Measurements from ENCODE around the gene DGAT2L6. TPM values are rescaled to one million over a fixed set of nuclear protein-coding genes. Genes with fewer than 3 reads are reported as not detected.
"Not testable (repeated sequence)": the region's sequence is repeated elsewhere in the genome, so short reads cannot be mapped to it uniquely, and the experiment has no call there.

The DGAT2L6 gene
- total and polyA plus RNA-seq, 4 donors = not detected

- no peak overlapping the region for H3K9ac ChIP-seq (ENCODE audit: low read depth in 1 of 2, low read length in 2 of 2)
- H3K36me3 ChIP-seq (ENCODE audit: control insufficient read depth in 4 of 4, insufficient read depth in 3 of 4, low read depth in 1 of 4, low read length in 3 of 4) = no peaks in the 10 kb centered on the region
- H3K27me3 ChIP-seq (ENCODE audit: control insufficient read depth in 4 of 4, insufficient read depth in 4 of 4, low read length in 3 of 4) = no peaks in the 10 kb centered on the region
- H3K27ac ChIP-seq (ENCODE audit: low read depth in 1 of 2, low read length in 2 of 2) = no peak overlapping the region
- WGBS = 87% methylated on average over 5 of the region's 5 CpGs
- no peak for DNase-seq (ENCODE audit: low spot score)
- TF ChIP-seq EGR1 (IDR thresholded peaks at IDR 0.05; ENCODE audit: low read depth in 2 of 2) (no peak), JUND (IDR thresholded peaks at IDR 0.05) (no peak), TAF1 (conservative IDR thresholded peaks at IDR 0.05) (no peak), RXRA (IDR thresholded peaks at IDR 0.05) (no peak), GABPA (IDR thresholded peaks at IDR 0.05 in 1 of 2, conservative IDR thresholded peaks at IDR 0.05 in 1 of 2) (no peak), HNF4G (IDR thresholded peaks at IDR 0.05) (no peak), NR2F2 (IDR thresholded peaks at IDR 0.05) (no peak), FOXA2 (IDR thresholded peaks at IDR 0.05) (no peak), RAD21 (IDR thresholded peaks at IDR 0.05) (no peak), FOXA1 (IDR thresholded peaks at IDR 0.05) (no peak), HNF4A (conservative IDR thresholded peaks at IDR 0.05) (no peak), SP1 (IDR thresholded peaks at IDR 0.05) (no peak)
- TF ChIP-seq, protein P1, sequence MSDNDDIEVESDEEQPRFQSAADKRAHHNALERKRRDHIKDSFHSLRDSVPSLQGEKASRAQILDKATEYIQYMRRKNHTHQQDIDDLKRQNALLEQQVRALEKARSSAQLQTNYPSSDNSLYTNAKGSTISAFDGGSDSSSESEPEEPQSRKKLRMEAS (IDR thresholded peaks at IDR 0.05) = no peak
- TF ChIP-seq, protein P2, sequence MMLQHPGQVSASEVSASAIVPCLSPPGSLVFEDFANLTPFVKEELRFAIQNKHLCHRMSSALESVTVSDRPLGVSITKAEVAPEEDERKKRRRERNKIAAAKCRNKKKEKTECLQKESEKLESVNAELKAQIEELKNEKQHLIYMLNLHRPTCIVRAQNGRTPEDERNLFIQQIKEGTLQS (IDR thresholded peaks at IDR 0.05) = no peak
- TF ChIP-seq, protein P3, sequence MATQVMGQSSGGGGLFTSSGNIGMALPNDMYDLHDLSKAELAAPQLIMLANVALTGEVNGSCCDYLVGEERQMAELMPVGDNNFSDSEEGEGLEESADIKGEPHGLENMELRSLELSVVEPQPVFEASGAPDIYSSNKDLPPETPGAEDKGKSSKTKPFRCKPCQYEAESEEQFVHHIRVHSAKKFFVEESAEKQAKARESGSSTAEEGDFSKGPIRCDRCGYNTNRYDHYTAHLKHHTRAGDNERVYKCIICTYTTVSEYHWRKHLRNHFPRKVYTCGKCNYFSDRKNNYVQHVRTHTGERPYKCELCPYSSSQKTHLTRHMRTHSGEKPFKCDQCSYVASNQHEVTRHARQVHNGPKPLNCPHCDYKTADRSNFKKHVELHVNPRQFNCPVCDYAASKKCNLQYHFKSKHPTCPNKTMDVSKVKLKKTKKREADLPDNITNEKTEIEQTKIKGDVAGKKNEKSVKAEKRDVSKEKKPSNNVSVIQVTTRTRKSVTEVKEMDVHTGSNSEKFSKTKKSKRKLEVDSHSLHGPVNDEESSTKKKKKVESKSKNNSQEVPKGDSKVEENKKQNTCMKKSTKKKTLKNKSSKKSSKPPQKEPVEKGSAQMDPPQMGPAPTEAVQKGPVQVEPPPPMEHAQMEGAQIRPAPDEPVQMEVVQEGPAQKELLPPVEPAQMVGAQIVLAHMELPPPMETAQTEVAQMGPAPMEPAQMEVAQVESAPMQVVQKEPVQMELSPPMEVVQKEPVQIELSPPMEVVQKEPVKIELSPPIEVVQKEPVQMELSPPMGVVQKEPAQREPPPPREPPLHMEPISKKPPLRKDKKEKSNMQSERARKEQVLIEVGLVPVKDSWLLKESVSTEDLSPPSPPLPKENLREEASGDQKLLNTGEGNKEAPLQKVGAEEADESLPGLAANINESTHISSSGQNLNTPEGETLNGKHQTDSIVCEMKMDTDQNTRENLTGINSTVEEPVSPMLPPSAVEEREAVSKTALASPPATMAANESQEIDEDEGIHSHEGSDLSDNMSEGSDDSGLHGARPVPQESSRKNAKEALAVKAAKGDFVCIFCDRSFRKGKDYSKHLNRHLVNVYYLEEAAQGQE (IDR thresholded peaks at IDR 0.05) = no peak
- H3K4me3 ChIP-seq (ENCODE audit: low read depth in 1 of 3, low read length in 3 of 3) = no peak overlapping the region
- no peaks in the 10 kb centered on the region for H3K4me1 ChIP-seq (ENCODE audit: control insufficient read depth in 4 of 4, insufficient read depth in 4 of 4, low read length in 3 of 4)
- no peaks in the 10 kb centered on the region for H3K9me3 ChIP-seq (ENCODE audit: control insufficient read depth in 4 of 4, low read length in 3 of 4)
Observed at GRCh38 chrX:70201732-70202131, 24.4 kb downstream of the DGAT2L6 start.

- no peaks in the 10 kb centered on the region for H3K4me1 ChIP-seq (ENCODE audit: control insufficient read depth in 4 of 4, insufficient read depth in 4 of 4, low read length in 3 of 4)
- no peak overlapping the region for H3K9ac ChIP-seq (ENCODE audit: low read depth in 1 of 2, low read length in 2 of 2)
- no peaks in the 10 kb centered on the region for H3K9me3 ChIP-seq (ENCODE audit: control insufficient read depth in 4 of 4, low read length in 3 of 4)
- no peak overlapping the region for H3K27ac ChIP-seq (ENCODE audit: low read depth in 1 of 2, low read length in 2 of 2)
- no peak for TF ChIP-seq NR2F2 (IDR thresholded peaks at IDR 0.05)
- no peak for TF ChIP-seq JUND (IDR thresholded peaks at IDR 0.05)
- no peak for TF ChIP-seq RXRA (IDR thresholded peaks at IDR 0.05)
- TF ChIP-seq EGR1 (IDR thresholded peaks at IDR 0.05; ENCODE audit: low read depth in 2 of 2) = no peak
- no peak for TF ChIP-seq TAF1 (conservative IDR thresholded peaks at IDR 0.05)
- no peak for TF ChIP-seq FOXA1 (IDR thresholded peaks at IDR 0.05)
- TF ChIP-seq, protein P1 (IDR thresholded peaks at IDR 0.05) = no peak
- TF ChIP-seq RAD21 (IDR thresholded peaks at IDR 0.05) = no peak
- no peak for TF ChIP-seq FOXA2 (IDR thresholded peaks at IDR 0.05)
- TF ChIP-seq HNF4A (conservative IDR thresholded peaks at IDR 0.05) = no peak
- no peak for DNase-seq (ENCODE audit: low spot score)
- no peaks in the 10 kb centered on the region for H3K27me3 ChIP-seq (ENCODE audit: control insufficient read depth in 4 of 4, insufficient read depth in 4 of 4, low read length in 3 of 4)
- no peak overlapping the region for H3K4me3 ChIP-seq (ENCODE audit: low read depth in 1 of 3, low read length in 3 of 3)
- H3K36me3 ChIP-seq (ENCODE audit: control insufficient read depth in 4 of 4, insufficient read depth in 3 of 4, low read depth in 1 of 4, low read length in 3 of 4) = no peaks in the 10 kb centered on the region
Observed at GRCh38 chrX:70208479-70208878, 31.2 kb downstream of the DGAT2L6 start.

GRCh38 chrX:70209570-70209969, 32.3 kb downstream of the DGAT2L6 start:
- not testable (repeated sequence) for DNase-seq (ENCODE audit: low spot score); H3K9ac ChIP-seq (ENCODE audit: low read depth in 1 of 2, low read length in 2 of 2); H3K9me3 ChIP-seq (ENCODE audit: control insufficient read depth in 4 of 4, low read length in 3 of 4); H3K27ac ChIP-seq (ENCODE audit: low read depth in 1 of 2, low read length in 2 of 2); H3K36me3 ChIP-seq (ENCODE audit: control insufficient read depth in 4 of 4, insufficient read depth in 3 of 4, low read depth in 1 of 4, low read length in 3 of 4); H3K4me1 ChIP-seq (ENCODE audit: control insufficient read depth in 4 of 4, insufficient read depth in 4 of 4, low read length in 3 of 4); H3K27me3 ChIP-seq (ENCODE audit: control insufficient read depth in 4 of 4, insufficient read depth in 4 of 4, low read length in 3 of 4); H3K4me3 ChIP-seq (ENCODE audit: low read depth in 1 of 3, low read length in 3 of 3)
- WGBS = 61% methylated on average over 6 of the region's 6 CpGs

Data from liver (tissue), 9 donors.